Measurements from ENCODE around the gene HOXB9.

The HOXB9 gene

GRCh38 chr17:48615963-48616716 lies 10.0 kb downstream of the HOXB9 start:
- Mint-ChIP-seq H3K36me3 (ENCODE audit: insufficient read depth) (peaks cover 36% of the 10 kb centered on the region), H3K4me3 (no peak overlapping the region), H3K9me3 (no peaks in the 10 kb centered on the region), H3K27ac (no peak overlapping the region), H3K4me1 (ENCODE audit: low read depth in 2 of 2) (peaks cover 38 to 43% of the 10 kb centered on the region in 2 donors), H3K27me3 (peaks cover 83 to 100% of the 10 kb centered on the region in 2 donors)
- DNase-seq (no peak), ATAC-seq (replicated peaks) (no peak)

GRCh38 chr17:48615047-48615962 lies 10.9 kb downstream of the HOXB9 start, which contains the start of gene HOXB8:
HOXB8 (minus strand) TSS chr17:48615292; CDS start chr17:48614704, 588 bp downstream.
- Mint-ChIP-seq H3K27ac (peak within 1 kb of the TSS in 1 of 2 donors; percentile 74), H3K27me3 (peaks cover 79 to 98% of the 10 kb centered on the region in 2 donors), H3K4me1 (ENCODE audit: low read depth in 2 of 2) (peaks cover 45 to 47% of the 10 kb centered on the region in 2 donors), H3K4me3 (peak within 1 kb of the TSS; percentile 98 to 99), H3K36me3 (ENCODE audit: insufficient read depth) (peaks cover 40% of the 10 kb centered on the region), H3K9me3 (no peaks in the 10 kb centered on the region)
- no peak for ATAC-seq (replicated peaks)
- no peak for DNase-seq

DNA sequence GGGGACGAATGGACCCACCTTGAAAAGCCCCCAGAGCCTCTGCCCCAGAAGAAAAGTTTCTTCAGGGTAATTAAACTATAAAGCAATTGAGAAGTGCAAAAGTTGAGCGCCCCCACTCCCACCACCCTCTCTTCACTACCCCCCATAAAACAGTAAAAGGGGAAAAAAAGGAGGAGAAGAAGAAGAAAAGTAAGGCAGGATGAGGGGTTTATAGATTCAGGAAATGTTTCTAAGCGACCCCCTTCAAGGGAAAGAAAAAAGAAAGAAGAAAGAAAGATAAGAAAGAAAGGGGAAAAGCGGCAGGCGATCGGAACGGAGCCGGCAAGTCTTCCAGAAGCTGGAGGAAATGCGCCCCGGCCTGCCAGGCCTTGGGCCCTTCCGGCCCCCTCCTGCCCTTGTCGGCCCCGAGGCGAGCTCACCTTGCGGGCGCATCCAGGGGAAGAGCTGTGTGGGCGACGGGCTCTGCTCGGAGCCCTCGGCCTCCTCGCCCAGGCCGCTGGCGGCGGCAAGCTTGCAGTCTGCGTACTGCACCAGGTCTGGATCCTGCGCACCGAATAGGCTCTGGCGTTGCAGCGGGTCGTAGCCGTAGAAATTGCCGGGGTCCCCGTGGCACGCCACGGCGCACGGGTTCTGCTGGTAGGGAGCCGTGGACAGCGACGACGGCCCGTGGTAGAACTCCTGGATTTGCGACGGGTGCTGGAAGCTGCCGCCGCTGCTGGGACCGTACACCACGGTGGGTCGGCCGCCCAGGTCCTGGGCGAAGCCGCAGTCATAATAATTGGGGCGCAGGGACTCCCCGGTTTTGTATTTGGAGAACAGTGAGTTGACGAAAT lies 12.1 kb downstream of the HOXB9 start:
- ATAC-seq (replicated peaks) (peak; percentile 22), DNase-seq (no peak)
- Mint-ChIP-seq H3K4me3 (peak overlapping the region; percentile 98 to 99), H3K9me3 (no peaks in the 10 kb centered on the region), H3K4me1 (ENCODE audit: low read depth in 2 of 2) (peaks cover 45 to 46% of the 10 kb centered on the region in 2 donors), H3K27me3 (peaks cover 69 to 94% of the 10 kb centered on the region in 2 donors), H3K27ac (peak overlapping the region in 1 of 2 donors; percentile 74), H3K36me3 (ENCODE audit: insufficient read depth) (peaks cover 35% of the 10 kb centered on the region)

DNA sequence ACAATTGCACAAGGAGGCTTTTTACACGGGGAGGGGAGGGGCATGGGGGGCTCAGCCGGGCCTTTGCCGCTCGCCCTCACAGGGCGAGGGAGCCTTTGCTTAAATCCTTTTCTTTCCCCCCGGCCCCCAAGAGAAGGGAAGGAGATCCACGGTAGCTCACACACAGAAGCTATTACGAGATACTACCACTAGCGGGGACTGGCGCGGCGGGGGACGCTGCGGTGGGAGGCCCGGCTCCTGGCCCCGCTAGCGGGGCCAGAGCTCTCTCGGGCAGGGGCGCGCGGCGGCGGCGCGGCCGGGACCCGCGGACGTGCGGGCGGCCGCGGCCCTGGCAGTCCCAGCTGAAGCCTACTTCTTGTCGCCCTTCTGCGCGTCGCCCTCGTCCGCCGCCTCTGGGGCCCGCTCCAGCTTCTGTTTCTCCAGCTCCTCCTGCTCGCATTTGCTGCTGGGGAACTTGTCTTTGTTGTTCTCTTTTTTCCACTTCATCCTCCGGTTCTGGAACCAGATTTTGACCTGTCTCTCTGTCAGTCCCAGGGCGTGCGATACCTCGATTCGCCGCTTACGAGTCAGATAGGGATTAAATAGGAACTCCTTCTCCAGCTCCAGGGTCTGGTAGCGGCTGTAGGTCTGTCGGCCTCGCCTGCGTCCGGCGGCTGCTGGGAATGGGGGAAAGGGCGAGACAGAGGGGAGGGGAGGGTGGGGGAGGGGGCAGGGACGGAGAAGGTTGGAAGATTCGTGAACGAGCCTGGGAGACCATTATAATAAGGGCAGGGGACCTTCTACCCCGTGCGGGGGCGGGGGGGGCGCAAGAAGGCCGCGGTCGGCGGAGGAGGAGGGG lies 13.1 kb downstream of the HOXB9 start:
- DNase-seq (peak in 1 of 3 experiments; percentile 43), ATAC-seq (replicated peaks) (peak; percentile 75)
- peaks cover 39 to 45% of the 10 kb centered on the region in 2 donors for H3K4me1 Mint-ChIP-seq (ENCODE audit: low read depth in 2 of 2)
- peaks cover 67 to 94% of the 10 kb centered on the region in 2 donors for H3K27me3 Mint-ChIP-seq
- peaks cover 29% of the 10 kb centered on the region for H3K36me3 Mint-ChIP-seq (ENCODE audit: insufficient read depth)
- H3K4me3 Mint-ChIP-seq, result peak overlapping the region; percentile 98 to 99
- H3K9me3 Mint-ChIP-seq, result no peaks in the 10 kb centered on the region
- peak overlapping the region; percentile 67 to 87 for H3K27ac Mint-ChIP-seq

- no peak for DNase-seq
- peaks cover 41 to 44% of the 10 kb centered on the region in 2 donors for H3K4me1 Mint-ChIP-seq (ENCODE audit: low read depth in 2 of 2)
- no peaks in the 10 kb centered on the region for H3K9me3 Mint-ChIP-seq
Measured at GRCh38 chr17:48612456-48612853, 13.7 kb downstream of the HOXB9 start.

DNA sequence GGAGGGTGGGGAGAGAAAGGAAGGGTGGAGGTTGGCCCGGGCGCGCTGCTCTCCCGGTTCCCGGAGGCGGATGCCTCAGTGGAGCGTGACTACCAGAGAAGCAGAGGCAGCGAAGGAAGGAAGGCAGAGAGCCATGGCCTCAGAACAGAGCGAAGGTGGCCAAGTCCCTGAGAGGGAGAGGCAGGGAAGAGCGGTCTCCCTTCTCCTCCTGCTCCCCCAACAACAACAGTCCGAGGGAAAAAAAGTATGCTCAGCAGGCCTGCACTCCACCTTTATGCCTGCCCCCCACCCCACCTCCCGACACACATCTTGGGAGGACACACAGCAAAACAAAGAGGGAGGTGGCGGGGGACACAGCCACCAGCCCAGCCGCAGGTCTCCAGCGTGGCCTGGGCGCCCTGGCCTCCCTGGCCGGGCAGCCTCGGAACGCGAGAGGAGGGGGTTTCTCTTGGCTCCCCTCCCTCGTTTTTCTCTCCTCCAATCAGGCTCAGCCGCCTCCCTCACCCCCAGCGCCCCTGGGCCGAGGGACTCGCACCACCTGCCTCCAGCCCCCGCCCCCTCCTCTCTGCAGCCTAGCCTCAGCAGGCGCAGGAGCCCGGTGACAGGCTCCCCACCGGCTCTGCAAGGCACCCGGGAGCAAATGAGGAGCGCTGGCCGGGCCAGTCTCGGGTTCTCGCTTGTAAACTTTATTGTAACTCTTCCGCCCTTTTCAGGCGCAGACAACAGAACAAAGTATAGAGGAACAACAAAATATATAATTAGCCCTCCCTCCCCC lies 14.3 kb downstream of the HOXB9 start:
- DNase-seq (no peak), ATAC-seq (replicated peaks) (no peak)
- peak overlapping the region; percentile 67 to 87 for H3K27ac Mint-ChIP-seq
- peak overlapping the region; percentile 98 to 99 for H3K4me3 Mint-ChIP-seq
- H3K36me3 Mint-ChIP-seq (ENCODE audit: insufficient read depth), result peaks cover 24% of the 10 kb centered on the region
- peaks cover 58 to 94% of the 10 kb centered on the region in 2 donors for H3K27me3 Mint-ChIP-seq
- no peaks in the 10 kb centered on the region for H3K9me3 Mint-ChIP-seq
- H3K4me1 Mint-ChIP-seq (ENCODE audit: low read depth in 2 of 2), result peaks cover 37 to 38% of the 10 kb centered on the region in 2 donors

More at GRCh38 chr17:48612456-48612853, 13.7 kb downstream of the HOXB9 start:
- ATAC-seq (replicated peaks), result peak; percentile 13
- Mint-ChIP-seq H3K27ac (peak overlapping the region; percentile 67 to 87), H3K36me3 (ENCODE audit: insufficient read depth) (peaks cover 28% of the 10 kb centered on the region), H3K4me3 (peak overlapping the region; percentile 98 to 99), H3K27me3 (peaks cover 62 to 94% of the 10 kb centered on the region in 2 donors)

DNA sequence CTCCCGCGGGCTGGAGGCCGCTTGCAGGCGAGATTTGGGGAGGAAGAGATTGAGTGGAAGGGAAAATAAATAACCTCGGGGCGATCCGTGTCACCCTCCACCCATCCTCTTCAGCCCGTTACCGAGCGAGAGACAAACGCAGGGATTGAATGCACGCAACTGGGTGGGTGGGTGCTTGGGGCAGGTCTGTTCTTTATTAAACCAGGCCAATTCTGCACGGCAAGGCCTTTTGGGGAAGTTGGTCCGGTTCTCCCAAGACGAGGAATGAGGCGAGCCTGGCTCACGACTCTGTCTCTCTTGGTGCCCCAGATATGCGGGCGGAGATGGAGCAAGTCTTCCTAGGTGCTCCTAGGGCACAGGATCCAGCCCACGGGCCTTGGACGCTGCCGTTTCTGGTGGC lies 14.9 kb downstream of the HOXB9 start:
- DNase-seq (no peak), ATAC-seq (replicated peaks) (no peak)
- peaks cover 35 to 36% of the 10 kb centered on the region in 2 donors for H3K4me1 Mint-ChIP-seq (ENCODE audit: low read depth in 2 of 2)

DNA sequence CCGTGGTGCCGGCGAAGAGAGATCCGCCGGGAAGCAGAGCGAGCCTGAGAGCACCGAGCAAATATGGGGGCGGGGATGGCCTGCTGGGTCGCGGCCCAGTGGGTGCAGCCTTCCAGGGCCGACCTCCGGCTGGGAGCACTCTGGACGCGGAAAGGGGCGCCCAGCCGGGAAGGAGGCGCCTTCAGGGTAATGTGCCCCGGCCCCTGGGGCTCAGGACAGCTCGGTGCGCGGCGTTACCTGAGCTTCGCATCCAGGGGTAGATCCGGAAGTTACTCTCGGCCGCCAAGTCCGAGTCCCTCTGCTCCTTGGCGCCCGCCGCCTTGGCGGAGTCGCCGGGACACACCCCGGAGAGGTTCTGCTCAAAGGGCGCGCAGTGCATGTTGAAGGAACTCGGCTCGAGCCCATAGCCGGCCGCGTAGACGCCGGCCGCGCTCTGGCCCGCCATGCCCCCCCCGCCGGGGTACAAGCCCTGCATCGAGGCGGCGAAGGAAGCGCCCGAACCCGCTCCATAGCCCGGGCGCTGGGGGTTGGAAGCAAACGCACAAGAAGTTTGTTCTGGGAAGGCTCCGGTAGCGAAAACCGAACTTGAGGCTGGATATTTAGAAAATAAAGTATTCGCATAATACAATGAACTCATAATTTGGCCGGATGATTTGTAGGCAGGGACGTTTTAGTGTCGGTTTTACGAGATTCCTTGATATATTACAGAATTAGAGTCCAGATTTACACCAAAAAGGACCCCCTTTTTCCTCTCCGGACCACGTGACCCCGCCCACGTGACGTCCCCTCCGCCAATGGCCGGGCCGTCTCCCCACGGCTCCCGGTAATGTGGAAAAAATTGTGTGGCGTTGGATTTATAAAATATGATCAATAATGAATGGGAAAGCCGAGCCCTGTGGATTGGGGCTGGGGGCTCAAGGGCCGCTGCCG lies 15.6 kb downstream of the HOXB9 start, which contains the start of gene HOXB7:
Gene HOXB7 (minus strand): TSS at position 736 of the 930 bp plus-strand sequence. CDS start 99 bp downstream, at position 637.
- Mint-ChIP-seq H3K27ac (peak within 1 kb of the TSS; percentile 26 to 41), H3K4me3 (peak within 1 kb of the TSS; percentile 98 to 99), H3K9me3 (no peaks in the 10 kb centered on the region), H3K36me3 (ENCODE audit: insufficient read depth) (peaks cover 24% of the 10 kb centered on the region), H3K27me3 (peaks cover 56 to 94% of the 10 kb centered on the region in 2 donors), H3K4me1 (ENCODE audit: low read depth in 2 of 2) (peaks cover 35 to 36% of the 10 kb centered on the region in 2 donors)
- DNase-seq (peak in 2 of 3 experiments; percentile 42 to 59), ATAC-seq (replicated peaks) (peak; percentile 36)

More for the DNA sequence above, 14.9 kb downstream of the HOXB9 start:
- peak overlapping the region; percentile 26 to 41 for H3K27ac Mint-ChIP-seq
- peaks cover 58 to 94% of the 10 kb centered on the region in 2 donors for H3K27me3 Mint-ChIP-seq
- H3K4me3 Mint-ChIP-seq, result peak overlapping the region; percentile 98 to 99
- peaks cover 24% of the 10 kb centered on the region for H3K36me3 Mint-ChIP-seq (ENCODE audit: insufficient read depth)
- H3K9me3 Mint-ChIP-seq, result no peaks in the 10 kb centered on the region

DNA sequence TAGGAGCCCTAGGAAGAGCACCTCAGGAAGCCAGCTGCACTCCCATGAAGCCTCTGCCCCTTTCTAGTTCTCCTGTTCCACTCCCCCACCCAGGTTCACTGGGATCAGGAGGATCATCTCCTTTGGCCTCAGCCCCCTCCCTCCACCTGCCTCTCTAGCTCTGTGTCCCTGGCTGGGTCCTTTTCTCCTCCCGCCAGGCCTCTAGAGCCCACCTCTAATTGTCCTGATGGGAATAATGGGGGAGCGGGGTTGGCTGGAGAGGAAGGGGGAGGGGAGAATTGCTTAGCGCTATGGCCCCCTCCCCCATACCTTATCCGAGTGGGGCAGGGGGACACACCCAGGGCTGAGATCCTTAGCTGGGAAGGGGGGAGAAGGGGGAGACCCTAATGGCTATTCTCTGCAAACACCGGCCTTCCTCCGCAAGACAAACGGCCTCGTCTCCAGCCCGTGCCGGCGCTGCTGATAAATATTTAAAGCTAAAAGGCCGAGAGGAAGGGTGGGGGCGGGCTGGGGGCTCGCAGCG lies 16.3 kb downstream of the HOXB9 start:
- H3K27ac Mint-ChIP-seq, result no peak overlapping the region
- peaks cover 36 to 37% of the 10 kb centered on the region in 2 donors for H3K4me1 Mint-ChIP-seq (ENCODE audit: low read depth in 2 of 2)
- H3K9me3 Mint-ChIP-seq, result no peaks in the 10 kb centered on the region
- ATAC-seq (replicated peaks) (no peak), DNase-seq (no peak)
- H3K36me3 Mint-ChIP-seq (ENCODE audit: insufficient read depth), result peaks cover 20% of the 10 kb centered on the region
- peak overlapping the region; percentile 98 to 99 for H3K4me3 Mint-ChIP-seq
- peaks cover 55 to 94% of the 10 kb centered on the region in 2 donors for H3K27me3 Mint-ChIP-seq

DNA sequence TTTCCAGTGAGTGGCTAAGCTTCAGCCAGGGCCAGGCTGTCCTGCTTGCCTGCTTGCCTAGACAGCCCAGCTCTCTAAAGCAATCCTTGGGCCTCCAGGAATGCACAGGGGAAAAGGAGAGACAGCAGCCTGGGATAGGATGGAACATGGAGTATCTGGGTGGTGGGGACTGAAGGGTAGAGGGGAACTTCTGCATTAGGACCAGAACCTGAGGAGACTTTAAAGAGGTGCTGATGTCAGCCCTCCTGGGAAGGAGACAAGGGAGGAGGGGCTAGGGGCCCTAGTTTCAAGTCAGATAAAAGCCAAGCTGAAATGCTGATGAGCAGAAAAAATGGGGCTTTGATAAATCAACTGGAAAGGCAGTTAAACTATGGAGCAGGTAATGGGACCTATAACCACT lies 17.1 kb downstream of the HOXB9 start:
- H3K4me3 Mint-ChIP-seq, result peak overlapping the region in 1 of 2 donors; percentile 98
- H3K27ac Mint-ChIP-seq, result no peak overlapping the region
- DNase-seq, result no peak
- peaks cover 15% of the 10 kb centered on the region for H3K36me3 Mint-ChIP-seq (ENCODE audit: insufficient read depth)
- ATAC-seq (replicated peaks), result no peak
- peaks cover 55 to 94% of the 10 kb centered on the region in 2 donors for H3K27me3 Mint-ChIP-seq
- no peaks in the 10 kb centered on the region for H3K9me3 Mint-ChIP-seq
- H3K4me1 Mint-ChIP-seq (ENCODE audit: low read depth in 2 of 2), result peaks cover 30 to 36% of the 10 kb centered on the region in 2 donors

Measured in effector memory CD8-positive, alpha-beta T cell (primary cell).